ENCODE results near the gene SMURF2. TPM values are rescaled to one million over a fixed set of nuclear protein-coding genes. Genes with fewer than 3 reads are reported as not detected.

SMURF2 gene
- total and polyA plus RNA-seq, 9 of the 15 experiments (the other 6 are each of a cell fraction or from before 2014, with no cell fraction given) = 3.8 to 22.0 (median 14.8) TPM

DNA sequence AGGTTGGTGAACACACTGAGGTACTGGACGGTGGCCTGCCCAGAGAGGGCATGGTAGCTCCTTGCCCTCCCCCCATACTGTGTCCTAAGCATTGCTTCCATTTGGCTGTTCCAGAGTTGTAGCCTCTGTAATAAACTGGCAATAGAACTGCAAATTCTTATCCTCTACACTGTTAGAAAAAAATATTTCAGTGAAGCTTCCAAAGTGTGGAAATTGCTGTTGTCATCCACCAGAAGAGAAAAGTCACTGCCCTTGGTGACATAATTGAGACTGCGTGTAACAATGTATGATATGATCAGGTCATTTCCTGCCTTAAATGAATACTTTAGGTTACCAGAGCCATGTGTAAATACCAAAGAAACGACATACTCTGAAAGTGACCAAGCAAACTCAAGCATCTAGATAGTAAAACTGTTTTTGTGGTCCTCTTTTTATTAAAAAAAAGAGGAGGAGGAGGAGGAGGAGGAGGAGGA, 89.4 kb downstream of the SMURF2 start (continued):
- no peak for TF ChIP-seq ZC3H8 (IDR thresholded peaks at IDR 0.05)
- no peak for TF ChIP-seq MCM7 (IDR thresholded peaks at IDR 0.05)
- TF ChIP-seq ZNF324 (CRISPR knock-in tag; IDR thresholded peaks at IDR 0.05) = no peak
- TF ChIP-seq, protein P1, sequence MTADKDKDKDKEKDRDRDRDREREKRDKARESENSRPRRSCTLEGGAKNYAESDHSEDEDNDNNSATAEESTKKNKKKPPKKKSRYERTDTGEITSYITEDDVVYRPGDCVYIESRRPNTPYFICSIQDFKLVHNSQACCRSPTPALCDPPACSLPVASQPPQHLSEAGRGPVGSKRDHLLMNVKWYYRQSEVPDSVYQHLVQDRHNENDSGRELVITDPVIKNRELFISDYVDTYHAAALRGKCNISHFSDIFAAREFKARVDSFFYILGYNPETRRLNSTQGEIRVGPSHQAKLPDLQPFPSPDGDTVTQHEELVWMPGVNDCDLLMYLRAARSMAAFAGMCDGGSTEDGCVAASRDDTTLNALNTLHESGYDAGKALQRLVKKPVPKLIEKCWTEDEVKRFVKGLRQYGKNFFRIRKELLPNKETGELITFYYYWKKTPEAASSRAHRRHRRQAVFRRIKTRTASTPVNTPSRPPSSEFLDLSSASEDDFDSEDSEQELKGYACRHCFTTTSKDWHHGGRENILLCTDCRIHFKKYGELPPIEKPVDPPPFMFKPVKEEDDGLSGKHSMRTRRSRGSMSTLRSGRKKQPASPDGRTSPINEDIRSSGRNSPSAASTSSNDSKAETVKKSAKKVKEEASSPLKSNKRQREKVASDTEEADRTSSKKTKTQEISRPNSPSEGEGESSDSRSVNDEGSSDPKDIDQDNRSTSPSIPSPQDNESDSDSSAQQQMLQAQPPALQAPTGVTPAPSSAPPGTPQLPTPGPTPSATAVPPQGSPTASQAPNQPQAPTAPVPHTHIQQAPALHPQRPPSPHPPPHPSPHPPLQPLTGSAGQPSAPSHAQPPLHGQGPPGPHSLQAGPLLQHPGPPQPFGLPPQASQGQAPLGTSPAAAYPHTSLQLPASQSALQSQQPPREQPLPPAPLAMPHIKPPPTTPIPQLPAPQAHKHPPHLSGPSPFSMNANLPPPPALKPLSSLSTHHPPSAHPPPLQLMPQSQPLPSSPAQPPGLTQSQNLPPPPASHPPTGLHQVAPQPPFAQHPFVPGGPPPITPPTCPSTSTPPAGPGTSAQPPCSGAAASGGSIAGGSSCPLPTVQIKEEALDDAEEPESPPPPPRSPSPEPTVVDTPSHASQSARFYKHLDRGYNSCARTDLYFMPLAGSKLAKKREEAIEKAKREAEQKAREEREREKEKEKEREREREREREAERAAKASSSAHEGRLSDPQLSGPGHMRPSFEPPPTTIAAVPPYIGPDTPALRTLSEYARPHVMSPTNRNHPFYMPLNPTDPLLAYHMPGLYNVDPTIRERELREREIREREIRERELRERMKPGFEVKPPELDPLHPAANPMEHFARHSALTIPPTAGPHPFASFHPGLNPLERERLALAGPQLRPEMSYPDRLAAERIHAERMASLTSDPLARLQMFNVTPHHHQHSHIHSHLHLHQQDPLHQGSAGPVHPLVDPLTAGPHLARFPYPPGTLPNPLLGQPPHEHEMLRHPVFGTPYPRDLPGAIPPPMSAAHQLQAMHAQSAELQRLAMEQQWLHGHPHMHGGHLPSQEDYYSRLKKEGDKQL (CRISPR knock-in tag; IDR thresholded peaks at IDR 0.05; ENCODE audit: borderline replicate concordance) = no peak
- no peak for TF ChIP-seq KLF1 (tag; IDR thresholded peaks at IDR 0.05)
- no peak for TF ChIP-seq ELF2 (CRISPR knock-in tag; IDR thresholded peaks at IDR 0.05)
- no peak for TF ChIP-seq NFYB (IDR thresholded peaks at IDR 0.05; ENCODE audit: extremely low read depth, insufficient read length)
- TF ChIP-seq ELF1 (tag; IDR thresholded peaks at IDR 0.05) = no peak
- no peak for TF ChIP-seq KAT8 (IDR thresholded peaks at IDR 0.05; ENCODE audit: low read depth)
- no peak for TF ChIP-seq ZC3H4 (CRISPR knock-in tag; IDR thresholded peaks at IDR 0.05; ENCODE audit: borderline replicate concordance)
- peak; percentile 84 for TF ChIP-seq GABPA (tag; conservative IDR thresholded peaks at IDR 0.05; ENCODE audit: low read depth)
- peak; percentile 48 for TF ChIP-seq POLR2H (tag; IDR thresholded peaks at IDR 0.05; ENCODE audit: low read depth)
- TF ChIP-seq, protein P2, sequence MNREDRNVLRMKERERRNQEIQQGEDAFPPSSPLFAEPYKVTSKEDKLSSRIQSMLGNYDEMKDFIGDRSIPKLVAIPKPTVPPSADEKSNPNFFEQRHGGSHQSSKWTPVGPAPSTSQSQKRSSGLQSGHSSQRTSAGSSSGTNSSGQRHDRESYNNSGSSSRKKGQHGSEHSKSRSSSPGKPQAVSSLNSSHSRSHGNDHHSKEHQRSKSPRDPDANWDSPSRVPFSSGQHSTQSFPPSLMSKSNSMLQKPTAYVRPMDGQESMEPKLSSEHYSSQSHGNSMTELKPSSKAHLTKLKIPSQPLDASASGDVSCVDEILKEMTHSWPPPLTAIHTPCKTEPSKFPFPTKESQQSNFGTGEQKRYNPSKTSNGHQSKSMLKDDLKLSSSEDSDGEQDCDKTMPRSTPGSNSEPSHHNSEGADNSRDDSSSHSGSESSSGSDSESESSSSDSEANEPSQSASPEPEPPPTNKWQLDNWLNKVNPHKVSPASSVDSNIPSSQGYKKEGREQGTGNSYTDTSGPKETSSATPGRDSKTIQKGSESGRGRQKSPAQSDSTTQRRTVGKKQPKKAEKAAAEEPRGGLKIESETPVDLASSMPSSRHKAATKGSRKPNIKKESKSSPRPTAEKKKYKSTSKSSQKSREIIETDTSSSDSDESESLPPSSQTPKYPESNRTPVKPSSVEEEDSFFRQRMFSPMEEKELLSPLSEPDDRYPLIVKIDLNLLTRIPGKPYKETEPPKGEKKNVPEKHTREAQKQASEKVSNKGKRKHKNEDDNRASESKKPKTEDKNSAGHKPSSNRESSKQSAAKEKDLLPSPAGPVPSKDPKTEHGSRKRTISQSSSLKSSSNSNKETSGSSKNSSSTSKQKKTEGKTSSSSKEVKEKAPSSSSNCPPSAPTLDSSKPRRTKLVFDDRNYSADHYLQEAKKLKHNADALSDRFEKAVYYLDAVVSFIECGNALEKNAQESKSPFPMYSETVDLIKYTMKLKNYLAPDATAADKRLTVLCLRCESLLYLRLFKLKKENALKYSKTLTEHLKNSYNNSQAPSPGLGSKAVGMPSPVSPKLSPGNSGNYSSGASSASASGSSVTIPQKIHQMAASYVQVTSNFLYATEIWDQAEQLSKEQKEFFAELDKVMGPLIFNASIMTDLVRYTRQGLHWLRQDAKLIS (CRISPR knock-in tag; IDR thresholded peaks at IDR 0.05) = no peak
- TF ChIP-seq, protein P3, sequence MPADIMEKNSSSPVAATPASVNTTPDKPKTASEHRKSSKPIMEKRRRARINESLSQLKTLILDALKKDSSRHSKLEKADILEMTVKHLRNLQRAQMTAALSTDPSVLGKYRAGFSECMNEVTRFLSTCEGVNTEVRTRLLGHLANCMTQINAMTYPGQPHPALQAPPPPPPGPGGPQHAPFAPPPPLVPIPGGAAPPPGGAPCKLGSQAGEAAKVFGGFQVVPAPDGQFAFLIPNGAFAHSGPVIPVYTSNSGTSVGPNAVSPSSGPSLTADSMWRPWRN (IDR thresholded peaks at IDR 0.05; ENCODE audit: low read depth) = no peak
- TF ChIP-seq CBX5 (IDR thresholded peaks at IDR 0.05; ENCODE audit: borderline replicate concordance, low read depth) = no peak
- TF ChIP-seq SIN3A (IDR thresholded peaks at IDR 0.05; ENCODE audit: borderline replicate concordance in 2 of 2, control insufficient read depth in 1 of 2, low read depth in 2 of 2, low read length in 2 of 2) = no peak
- TF ChIP-seq, protein P4, sequence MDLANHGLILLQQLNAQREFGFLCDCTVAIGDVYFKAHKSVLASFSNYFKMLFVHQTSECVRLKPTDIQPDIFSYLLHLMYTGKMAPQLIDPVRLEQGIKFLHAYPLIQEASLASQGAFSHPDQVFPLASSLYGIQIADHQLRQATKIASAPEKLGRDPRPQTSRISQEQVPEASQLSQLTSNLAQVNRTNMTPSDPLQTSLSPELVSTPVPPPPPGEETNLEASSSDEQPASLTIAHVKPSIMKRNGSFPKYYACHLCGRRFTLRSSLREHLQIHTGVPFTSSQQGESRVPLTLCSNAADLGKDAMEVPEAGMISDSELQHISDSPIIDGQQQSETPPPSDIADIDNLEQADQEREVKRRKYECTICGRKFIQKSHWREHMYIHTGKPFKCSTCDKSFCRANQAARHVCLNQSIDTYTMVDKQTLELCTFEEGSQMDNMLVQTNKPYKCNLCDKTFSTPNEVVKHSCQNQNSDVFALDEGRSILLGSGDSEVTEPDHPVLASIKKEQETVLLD (IDR thresholded peaks at IDR 0.05) = no peak

Data from K562 (cell line).